SIG-M5 treated with dmso at 0.1 percent for 504 hours (cell line): ENCODE results near the gene SPP1.

Experiments
- DNase-seq: peaks from one replicate; lab custom pipeline; 2025; ENCODE audit not compliant: unreplicated experiment; lab: John Stamatoyannopoulos, UW

Gene SPP1

DNA sequence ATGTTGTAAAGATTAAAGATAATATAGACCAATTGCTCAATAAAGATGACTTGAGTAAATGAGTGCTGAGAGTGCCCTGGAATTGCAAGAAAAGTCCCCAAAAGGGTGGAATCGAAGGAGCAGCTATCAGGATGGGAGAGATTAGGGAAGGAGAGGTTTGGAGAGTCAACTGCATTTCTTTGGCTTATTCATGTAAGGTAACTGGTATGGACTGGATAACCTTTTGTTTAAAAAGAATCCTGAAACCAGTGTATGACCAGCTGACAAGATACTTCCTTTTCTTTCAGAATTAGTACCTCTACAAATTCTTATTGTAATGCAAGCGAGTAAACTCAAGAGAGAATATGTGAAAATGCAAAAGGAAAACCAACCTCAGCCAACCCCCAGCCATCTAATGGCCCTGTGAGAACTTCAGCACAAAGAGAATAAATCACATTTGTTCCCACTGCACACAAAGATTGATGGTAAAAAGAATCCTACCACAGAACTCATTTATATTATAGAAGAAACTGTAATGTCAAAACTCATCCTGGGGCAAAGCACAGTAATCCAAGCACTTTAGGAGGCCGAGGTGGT, 24.5 kb upstream of the SPP1 start:
- no peak for DNase-seq

DNA sequence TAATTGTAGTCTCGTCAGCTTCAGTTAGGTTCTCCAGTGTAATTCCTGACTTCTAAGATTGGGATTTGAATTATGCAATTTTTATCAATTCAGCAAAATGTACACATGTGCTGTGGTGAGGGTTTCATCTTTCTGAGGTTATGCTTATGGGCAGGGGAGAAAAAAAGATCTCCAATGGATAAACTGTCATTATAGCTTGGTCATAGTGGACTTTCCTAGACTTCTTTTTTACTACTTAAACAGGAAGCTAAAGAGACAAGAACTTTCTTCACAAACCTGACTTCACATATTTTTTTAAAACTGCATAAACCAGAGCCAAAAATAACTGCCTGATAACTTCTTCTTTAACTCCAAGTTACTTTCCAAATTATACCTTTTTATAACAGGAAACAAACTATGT, 21.7 kb upstream of the SPP1 start:
- DNase-seq = no peak

DNA sequence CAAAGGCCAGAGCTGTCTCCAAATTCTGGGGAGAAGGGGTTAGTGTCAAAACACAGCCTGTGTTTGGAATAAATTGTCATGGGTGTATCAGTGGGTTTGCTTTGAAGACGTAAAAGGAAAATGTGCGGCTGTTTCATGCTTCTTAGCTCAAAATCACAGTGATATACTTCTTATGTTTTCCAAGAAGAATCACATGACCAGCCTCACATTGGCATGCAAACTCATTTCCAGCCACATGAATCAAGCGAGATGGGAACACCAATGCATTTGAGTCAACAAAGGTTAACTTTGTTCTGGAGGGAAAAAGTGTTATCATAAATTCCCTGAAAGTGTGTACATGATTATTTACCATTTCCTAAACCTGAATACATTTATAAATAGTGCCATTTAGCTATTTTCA, 19.0 kb upstream of the SPP1 start:
- no peak for DNase-seq

DNA sequence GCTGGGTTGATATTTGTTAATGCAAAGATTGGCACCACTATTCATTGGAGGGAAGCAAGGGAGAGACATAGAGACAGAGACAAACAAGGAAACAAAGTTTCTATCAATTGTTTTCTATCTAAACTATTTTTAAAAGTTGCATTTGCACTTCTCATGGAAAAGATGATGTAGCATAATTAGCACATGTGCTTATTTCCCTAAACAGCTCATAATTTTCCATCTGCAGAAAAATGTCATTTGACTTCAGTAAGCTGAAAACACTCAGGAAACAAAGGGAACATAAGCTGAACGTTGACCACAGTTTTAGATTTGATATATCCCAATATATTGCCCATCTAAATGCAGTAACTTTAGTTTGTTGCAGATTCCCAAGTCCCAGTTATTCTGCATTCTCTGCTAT, 18.5 kb upstream of the SPP1 start:
- DNase-seq = no peak

DNA sequence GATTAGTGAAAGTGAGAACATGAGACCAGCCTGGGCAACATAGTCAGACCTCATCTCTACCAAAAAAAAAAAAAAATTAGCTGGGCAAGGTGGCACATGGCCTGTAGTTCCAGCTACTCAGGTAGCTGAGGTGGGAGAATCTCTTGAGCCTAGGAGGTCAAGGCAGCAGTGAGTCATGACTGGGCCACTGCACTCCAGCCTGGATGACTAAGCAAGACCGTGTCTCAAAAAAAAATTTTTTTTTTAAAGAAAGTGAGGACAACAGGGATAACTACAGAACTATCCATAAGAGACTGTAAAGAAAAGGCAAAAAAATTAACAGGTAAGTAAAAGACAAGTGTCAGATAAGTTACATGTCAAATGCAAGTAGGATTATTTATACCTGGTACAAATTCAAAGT, 13.5 kb upstream of the SPP1 start:
- no peak for DNase-seq

DNA sequence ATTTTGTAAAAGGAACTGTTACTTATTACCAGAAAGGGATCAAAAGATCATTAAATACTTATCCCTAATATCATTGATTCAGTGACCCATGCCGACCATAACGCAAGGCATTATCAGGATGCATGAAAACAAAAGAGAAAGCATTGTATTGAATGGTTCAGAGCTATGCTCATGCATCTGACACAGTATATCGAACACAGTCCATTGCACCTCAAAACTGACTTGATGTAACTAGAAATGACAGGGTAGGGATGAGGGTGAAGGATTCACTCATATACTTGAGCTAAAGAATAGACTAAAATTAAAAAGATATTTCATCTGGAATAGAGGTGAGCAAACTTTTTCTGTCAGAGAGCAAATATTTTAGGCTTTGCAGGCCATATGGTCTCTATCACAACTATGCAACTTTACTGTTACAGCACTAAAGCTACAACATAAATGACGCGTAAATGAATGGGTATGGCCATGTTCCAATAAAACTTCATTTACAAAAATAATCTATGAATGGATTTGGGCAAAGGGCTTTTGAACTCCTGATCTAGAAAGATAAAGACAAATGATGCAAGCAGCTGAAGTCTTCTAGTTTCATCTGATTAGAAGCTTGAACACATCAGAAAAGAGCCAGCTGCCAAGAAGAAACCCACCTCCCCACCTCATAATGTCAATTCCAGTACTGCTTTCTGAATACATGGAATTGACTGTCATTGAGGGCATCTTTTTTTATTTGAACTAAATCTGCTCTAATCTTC, 12.9 kb upstream of the SPP1 start:
- DNase-seq = no peak

DNA sequence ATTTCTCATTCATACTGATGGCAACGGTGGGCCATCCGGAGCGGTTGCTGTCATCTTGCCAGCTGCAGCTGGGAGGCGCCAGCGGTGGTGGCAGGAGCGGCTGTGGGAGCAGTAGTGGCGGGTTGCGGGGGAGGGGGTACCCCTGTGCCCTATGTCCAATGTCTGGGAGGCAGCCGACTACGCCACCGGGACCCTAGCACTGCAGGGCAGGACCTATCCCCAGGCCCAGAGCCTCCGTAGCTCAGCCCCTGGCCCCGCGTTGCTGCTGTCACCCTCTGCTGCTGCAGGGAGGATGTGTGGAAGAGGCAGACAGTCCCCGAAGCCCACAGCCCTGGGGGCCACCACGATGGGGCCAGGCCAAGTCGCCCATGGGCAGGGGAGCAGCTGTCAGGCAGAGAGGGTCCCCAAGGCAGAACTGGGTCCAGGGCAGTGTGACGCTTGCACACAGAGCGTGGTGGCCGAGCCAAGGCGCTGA, 10.0 kb upstream of the SPP1 start:
- no peak for DNase-seq

DNA sequence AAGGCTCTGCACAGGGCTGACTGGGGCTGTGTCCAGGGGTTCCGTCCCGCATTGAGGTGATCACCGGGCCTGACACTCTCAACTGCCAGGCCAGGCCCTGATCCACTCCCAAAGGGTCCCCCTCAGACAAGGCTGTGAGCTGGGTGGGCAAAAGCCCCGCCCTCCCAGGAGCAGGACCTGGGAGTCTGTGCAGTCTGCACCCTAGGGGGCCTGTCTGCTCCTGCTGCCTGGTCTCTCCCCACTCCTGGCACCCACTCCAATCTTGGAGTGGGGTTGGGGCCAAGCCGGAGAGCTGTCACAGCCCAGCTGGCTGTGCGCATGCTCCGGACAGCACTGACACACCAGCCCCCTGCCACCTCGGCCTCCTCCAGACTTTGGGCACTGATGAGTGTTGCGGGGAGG, 9.4 kb upstream of the SPP1 start:
- no peak for DNase-seq

DNA sequence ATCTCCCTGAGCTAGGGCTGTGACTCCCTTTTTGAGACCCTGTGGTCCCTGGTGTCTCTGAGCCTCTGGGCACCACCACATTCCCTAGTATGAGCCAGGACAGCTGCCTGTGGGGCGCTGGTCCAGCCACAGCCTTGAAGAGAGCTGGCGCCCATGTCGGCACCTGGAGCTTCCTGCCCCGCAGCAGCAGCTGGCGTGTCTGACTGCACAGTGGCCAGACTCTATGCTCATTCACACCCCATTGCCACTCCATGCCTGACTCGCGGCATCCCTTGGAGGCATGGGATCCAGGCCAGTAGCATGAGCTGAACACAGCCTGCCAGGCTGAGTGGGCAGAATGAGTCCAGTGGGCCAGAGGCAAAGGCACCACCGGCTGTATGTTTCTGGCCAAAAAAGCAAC, 8.3 kb upstream of the SPP1 start:
- DNase-seq = no peak

DNA sequence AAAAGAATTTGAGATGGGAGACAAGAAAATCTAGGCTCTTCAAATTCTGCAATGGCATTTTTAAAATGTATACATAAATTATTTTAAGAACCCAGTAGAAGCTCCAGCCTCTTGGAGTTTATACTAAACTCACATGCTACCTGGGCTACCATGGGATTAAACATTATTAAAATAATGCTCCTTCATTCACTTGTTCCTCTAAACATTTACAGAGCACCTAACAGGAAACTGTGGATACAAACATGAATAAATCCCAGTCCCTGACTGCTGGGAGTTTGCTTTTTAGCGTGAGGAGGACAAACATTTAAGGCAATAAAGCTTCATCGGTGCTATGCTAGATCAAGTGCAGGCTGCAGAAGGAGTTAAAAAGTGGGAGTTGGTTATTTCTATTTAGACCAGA, 5.4 kb upstream of the SPP1 start:
- no peak for DNase-seq

DNA sequence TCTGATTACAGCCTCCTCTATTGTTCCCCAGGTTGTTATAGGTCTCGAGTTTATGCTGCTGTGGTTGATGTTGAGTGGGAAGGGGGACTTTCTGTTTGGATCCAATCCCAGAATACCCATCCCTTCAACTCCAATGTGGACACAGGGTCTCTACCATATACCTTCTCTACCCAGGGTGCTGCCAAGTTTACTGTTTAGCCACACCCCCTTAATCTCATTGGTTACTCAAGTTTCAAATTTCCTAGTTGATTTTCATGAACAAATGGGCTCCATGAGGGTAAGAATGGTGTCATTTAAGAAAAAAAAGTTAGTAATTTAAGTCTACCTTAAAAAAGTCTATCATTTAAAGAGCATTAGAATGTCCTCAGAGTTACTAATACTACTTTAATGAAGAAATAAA, 3.6 kb upstream of the SPP1 start:
- DNase-seq = no peak

DNA sequence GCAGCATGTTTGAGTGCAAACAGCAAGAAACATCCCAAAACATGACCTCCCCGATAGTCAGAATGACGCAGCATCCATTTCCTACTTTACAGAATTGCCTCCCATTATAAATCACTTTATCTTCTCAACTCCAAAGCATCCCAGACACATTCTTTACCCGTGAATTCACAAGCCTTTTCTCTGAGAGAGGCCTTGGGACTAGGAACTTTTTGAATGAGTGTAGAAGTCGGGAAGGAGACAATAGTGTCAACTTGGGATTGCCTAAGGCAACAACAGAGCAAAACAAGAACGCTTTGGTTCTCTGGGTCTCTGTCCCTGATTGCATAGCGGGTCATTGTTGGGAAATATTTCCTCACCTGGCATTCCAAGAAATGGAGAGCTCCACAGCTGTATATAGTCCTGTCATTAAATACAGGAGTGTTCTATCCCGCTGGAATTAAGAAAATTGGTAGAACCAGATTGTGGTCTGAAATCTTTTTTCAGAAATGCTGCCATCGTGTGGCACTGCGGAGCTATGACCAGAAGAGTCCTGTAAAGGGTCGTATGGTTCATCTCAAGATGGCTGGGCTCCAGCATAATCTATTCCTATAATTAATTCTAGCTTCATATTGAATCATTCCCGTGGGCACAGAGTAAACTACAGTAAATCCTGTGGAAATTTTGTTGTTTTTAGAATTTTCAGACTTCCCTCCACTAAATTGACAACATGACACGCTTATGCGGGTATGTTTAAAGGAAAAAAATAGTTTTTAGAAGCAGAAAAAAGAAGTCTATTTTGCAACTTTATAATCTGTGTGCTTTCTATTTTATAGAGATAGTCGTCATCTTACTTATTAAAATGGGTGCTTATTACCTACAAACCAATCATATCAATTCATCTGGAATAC, 2.0 kb upstream of the SPP1 start:
- DNase-seq = peak; percentile 38

DNA sequence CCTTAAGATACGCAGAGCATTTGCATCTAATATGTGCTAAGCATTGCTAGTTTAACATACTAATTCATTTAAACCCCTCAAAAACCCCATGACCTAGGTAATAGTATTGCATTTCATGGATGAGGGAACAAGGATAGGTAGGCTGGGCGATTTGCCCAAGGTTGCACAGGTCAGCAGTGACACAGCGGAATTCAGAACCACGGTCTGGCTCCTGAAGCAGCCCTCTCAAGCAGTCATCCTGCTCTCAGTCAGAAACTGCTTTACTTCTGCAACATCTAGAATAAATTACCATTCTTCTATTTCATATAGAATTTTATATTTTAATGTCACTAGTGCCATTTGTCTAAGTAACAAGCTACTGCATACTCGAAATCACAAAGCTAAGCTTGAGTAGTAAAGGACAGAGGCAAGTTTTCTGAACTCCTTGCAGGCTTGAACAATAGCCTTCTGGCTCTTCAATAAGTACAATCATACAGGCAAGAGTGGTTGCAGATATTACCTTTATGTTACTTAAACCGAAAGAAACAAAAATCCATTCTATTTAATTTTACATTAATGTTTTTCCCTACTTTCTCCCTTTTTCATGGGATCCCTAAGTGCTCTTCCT, 555 bp upstream of the SPP1 start:
- no peak for DNase-seq

DNA sequence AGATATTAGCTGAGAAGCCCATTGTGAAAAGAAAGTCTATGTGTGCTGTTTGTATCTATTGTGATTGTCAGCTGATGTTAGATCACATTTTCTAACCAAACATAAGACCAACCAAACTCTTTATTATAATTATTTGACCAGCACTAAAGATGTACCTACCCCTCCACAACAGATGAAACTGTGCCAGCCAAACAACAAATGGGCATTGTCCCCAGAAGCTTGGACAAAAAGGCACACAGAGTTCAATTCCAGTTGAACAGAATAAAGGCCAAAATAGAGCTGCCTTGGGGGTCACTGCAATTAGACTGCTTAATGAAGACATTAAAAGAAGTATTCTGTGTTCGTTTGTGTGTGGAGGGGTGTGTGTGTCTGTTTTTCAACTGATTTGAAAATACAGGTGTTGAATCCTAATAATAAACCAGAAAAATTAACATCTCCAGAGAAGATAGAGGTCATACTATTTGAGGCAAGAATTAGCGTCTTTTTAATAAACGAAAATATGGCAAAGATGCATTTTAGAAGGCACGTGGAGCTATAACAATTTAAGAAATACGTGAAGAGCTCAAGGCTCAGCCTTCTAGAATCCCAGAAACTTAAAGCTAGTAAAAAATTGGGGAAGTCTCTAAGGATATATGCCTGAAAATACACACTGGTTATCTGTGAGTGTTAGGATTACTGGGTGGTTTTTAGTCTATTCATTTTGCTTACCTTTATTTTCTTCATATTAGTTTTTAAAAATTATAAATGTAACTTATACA, 2.2 kb downstream of the SPP1 start:
- no peak for DNase-seq

DNA sequence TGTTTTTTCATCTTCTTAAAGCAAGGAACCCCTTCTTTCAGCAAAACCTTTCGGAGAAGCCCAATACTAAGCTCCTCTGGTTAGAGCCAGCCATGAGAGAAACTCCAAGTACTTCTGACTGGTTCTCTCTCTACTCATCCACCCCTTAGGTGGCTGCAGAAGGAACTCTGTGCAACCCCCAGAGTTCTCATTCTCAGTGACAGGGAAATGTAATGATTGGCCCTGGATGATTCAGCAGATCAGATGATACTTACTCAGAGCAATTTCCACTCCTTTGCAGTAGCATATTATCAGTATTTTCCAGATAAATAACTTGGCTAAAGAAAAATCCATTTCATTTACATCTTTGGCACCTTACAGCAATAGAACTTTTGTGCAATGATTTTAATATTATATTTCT, 3.2 kb downstream of the SPP1 start:
- DNase-seq = no peak

DNA sequence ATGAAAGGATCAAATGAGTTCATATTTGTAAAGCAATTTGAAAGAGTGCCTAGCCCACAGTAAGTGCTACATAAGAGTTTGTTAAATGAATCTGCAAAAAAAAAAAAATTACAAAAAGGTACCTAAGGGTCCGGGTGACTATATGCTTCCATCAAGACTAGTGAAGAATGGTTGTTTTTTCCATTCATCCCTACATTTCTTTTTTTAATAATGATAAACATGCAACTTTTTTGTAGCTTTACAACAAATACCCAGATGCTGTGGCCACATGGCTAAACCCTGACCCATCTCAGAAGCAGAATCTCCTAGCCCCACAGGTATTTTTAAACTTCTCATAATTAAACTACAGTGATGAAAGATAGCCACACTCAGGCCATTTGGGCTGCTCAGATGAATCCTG, 4.3 kb downstream of the SPP1 start:
- no peak for DNase-seq

DNA sequence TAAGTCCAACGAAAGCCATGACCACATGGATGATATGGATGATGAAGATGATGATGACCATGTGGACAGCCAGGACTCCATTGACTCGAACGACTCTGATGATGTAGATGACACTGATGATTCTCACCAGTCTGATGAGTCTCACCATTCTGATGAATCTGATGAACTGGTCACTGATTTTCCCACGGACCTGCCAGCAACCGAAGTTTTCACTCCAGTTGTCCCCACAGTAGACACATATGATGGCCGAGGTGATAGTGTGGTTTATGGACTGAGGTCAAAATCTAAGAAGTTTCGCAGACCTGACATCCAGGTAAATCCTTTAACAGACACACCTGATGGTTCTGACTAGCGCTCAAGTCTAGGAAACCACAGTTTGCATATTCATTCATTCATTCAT, 6.0 kb downstream of the SPP1 start:
- no peak for DNase-seq

DNA sequence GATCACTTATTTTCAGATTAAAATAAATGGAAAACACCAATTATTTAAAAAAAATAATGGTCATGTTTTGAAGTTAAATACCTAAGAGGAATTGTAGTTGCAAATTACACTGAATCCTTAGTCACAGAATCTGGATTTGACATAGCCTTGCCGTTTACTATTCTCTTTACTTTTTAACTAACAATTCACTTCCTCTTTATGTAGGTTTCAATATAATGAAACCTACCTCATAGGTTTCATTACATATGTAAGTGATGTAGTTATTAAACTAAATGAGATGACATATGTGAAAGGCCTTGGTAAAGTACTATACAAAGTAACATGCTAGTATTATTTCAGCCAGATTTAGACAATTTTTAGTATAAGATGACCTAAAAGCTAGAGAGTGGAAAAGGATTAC, 6.5 kb downstream of the SPP1 start:
- DNase-seq = no peak

DNA sequence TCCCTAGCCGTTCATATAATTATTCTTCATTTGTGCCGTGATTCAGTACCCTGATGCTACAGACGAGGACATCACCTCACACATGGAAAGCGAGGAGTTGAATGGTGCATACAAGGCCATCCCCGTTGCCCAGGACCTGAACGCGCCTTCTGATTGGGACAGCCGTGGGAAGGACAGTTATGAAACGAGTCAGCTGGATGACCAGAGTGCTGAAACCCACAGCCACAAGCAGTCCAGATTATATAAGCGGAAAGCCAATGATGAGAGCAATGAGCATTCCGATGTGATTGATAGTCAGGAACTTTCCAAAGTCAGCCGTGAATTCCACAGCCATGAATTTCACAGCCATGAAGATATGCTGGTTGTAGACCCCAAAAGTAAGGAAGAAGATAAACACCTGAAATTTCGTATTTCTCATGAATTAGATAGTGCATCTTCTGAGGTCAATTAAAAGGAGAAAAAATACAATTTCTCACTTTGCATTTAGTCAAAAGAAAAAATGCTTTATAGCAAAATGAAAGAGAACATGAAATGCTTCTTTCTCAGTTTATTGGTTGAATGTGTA, 7.0 kb downstream of the SPP1 start:
- no peak for DNase-seq

DNA sequence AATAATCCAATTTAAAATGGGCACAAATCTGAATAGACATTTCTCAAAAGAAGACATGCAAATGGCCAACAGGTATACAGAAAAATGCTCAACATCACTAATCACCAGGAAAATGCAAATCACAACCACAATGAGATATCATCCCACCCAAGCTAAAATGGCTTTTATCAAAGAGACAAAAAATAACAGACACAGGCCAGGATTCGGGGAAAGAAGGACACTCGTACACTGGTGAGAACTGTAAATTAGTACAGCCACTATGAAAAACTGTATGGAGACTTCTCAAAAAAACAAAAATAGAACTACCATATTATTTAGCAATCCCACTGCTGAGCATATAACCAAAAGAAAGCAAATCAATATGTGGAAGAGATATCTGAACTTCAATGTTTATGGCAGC, 8.5 kb downstream of the SPP1 start:
- DNase-seq = no peak
